ENCODE data around the gene HOXC9.

The HOXC9 gene

GRCh38 chr12:54000116-54001114 lies at the start of gene HOXC9:
Gene HOXC9, plus strand, starts transcription at chr12:54000161. Its CDS starts 28 bp downstream, at chr12:54000189.
- DNase-seq: no peak

- DNase-seq: no peak
Observed at GRCh38 chr12:53950437-53950773, 49.6 kb upstream of the HOXC9 start.

GRCh38 chr12:53950789-53951576 lies 49.0 kb upstream of the HOXC9 start:
- DNase-seq: no peak

GRCh38 chr12:53951577-53952334 lies 48.2 kb upstream of the HOXC9 start:
- no peak for DNase-seq

- DNase-seq: no peak
Observed at GRCh38 chr12:53952335-53952694, 47.6 kb upstream of the HOXC9 start.

- DNase-seq: no peak
Observed at GRCh38 chr12:53952871-53953734, 46.9 kb upstream of the HOXC9 start.

- DNase-seq: no peak
Observed at GRCh38 chr12:53953831-53954693, 45.9 kb upstream of the HOXC9 start.

GRCh38 chr12:53954694-53955035 lies 45.3 kb upstream of the HOXC9 start, which contains the start of gene HOXC12:
Gene HOXC12, plus strand, starts transcription at chr12:53954903. Its CDS starts 27 bp downstream, at chr12:53954930.
- no peak for DNase-seq

GRCh38 chr12:53955036-53955775 lies 44.8 kb upstream of the HOXC9 start:
- no peak for DNase-seq

GRCh38 chr12:53955776-53956250 lies 44.1 kb upstream of the HOXC9 start:
- no peak for DNase-seq

- DNase-seq: no peak
Observed at GRCh38 chr12:53956251-53956887, 43.6 kb upstream of the HOXC9 start.

- DNase-seq: no peak
Observed at GRCh38 chr12:53956914-53957536, 42.9 kb upstream of the HOXC9 start.

- no peak for DNase-seq
Observed at GRCh38 chr12:53958128-53958527, 41.8 kb upstream of the HOXC9 start.

GRCh38 chr12:53959314-53959713 lies 40.6 kb upstream of the HOXC9 start:
- DNase-seq: no peak

- DNase-seq: no peak
Observed at GRCh38 chr12:53960187-53961024, 39.6 kb upstream of the HOXC9 start.

- no peak for DNase-seq
Observed at GRCh38 chr12:53961025-53961761, 38.8 kb upstream of the HOXC9 start.

GRCh38 chr12:53963005-53963404 lies 37.0 kb upstream of the HOXC9 start:
- no peak for DNase-seq
